UCSD-AML1 (cell line): ENCODE results near the gene DYDC2.
"Not testable (repeated sequence)": the region's sequence is repeated elsewhere in the genome, so short reads cannot be mapped to it uniquely, and the experiment has no call there.

Experiments used
- DNase-seq: peaks from one replicate; lab custom pipeline; 2025; ENCODE audit not compliant: unreplicated experiment; lab: John Stamatoyannopoulos, UW

DYDC2 gene, protein sequence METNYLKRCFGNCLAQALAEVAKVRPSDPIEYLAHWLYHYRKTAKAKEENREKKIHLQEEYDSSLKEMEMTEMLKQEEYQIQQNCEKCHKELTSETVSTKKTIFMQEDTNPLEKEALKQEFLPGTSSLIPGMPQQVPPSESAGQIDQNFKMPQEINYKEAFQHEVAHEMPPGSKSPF

DNA sequence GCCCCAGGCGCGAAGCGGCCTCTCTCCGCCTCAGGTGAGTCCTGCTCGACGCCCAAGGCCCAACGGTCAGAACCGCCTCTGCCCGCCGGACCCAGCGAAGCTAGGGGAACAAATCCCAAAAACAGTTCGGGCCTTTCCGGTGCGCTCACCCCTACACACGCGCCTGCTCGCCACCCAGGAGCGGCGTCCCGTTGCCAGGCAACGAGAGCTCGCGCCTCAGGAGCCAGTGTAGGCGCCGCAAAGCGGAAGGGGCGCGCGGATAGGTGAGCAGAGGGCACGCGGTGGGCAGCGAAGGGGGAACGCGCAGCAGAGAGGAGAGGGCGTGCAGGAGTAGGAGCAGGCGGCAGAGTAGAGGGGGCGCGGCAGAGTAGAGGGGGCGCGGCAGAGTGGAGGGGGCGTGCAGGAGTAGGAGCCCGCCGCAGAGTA lies at the start of gene DYDC2, which contains the start of gene DYDC1:
Gene DYDC2 (plus strand): TSS at position 219 of the 426 bp plus-strand sequence. CDS start 5,663 bp downstream, outside the sequence.
Gene DYDC1 (minus strand): TSS at position 193 of the 426 bp plus-strand sequence. CDS start 4,154 bp downstream, outside the sequence.
- DNase-seq: no peak

DNA sequence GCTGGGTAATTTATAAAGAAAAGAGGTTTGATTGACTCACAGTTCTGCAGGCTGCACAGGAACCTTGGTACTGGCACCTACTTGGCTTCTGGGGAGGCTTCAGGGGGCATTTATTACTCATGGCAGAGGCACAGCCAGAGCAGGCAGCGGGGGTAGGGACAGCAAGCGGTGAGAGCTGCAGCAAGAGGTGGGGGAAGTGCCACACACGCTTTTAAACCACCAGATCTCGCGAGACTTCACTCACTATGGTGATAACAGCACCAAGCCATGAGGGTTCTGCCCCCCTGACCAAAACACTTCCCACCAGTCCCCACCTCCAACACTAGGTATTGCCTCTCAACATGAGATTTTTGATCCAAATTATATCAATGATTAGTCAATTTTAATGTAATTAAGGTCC lies 43.1 kb upstream of the DYDC2 start:
- DNase-seq: no peak

DNA sequence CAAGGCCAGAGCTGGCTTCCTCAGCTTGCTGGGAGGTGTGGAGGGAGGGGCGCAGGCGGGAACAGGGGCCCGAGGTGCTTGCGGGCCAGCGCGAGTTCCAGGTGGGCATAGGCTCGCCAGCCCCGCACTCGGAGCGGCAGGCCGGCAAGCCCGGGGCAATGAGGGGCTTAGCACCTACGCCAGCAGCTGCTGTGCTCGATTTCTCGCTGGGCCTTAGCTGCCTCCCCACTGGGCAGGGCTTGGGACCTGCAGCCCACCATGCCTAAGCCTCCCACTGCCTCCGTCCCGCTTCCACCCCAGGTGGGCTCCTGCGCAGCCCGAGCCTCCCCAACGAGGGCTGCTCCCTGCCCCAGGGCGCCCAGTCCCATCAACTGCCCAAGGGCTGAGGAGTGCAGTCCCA lies 41.2 kb upstream of the DYDC2 start:
- DNase-seq: no peak

DNA sequence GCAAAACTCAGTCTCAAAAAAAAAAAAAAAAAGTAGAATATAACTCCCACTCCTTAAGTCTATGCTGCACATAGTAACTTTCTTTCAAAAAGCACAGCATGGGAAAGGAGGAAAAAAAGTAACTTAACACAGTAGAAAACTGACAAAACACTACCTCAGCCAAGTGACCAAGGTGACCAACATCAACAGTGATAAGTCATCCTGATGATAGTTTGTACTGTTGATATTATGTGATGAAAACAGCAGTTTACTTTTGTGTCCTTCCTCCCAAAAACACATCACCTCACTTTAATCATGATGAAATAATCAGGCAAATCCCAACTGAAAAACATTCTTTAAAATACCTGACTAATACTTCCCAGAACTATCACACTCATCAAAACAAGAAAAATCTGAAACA lies 37.8 kb upstream of the DYDC2 start:
- DNase-seq: no peak

DNA sequence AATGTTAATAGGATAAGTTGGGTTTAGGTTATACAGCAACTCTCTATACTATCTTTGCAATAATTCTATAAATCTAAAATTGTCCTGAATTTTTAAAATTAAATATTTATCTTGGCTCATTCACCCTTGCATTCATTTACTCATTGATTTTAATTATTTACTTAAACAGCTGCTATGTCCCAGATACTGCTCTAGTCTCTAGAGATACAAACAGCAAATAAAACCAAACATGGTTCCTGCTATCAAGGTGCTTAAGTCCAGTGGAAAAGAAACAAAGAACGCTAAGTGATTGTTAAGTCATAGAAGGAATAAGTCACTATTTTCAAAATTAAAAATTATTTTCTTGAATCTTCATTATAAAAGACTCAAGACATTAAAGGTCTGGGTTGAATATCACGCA lies 37.3 kb upstream of the DYDC2 start:
- DNase-seq: no peak

DNA sequence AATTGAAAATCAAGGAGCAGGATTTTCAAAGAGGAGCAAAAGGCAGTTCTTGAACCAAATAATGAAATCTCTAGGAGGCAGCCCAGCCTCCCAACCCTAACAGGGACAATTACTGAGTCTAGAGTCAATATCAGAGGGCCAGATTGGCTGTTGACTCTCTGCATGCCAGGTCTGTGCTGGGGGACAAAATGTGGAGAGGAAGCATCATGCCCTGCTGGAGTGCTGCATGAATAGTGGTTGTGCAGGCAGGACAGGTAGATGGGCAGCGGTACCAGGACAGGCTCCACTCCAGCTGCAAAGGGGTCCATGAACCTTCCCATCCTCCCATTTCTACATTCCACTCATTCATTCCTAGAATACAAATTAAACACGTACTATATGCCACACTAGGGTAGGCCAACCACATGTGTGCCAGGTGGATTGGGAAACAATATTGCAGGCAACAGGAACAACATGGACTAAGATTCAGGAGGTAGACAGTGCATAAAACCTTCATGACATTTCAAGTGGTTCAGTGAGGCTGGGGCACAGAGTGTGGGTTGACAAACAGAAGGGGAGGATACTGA lies 36.8 kb upstream of the DYDC2 start:
- DNase-seq: no peak

DNA sequence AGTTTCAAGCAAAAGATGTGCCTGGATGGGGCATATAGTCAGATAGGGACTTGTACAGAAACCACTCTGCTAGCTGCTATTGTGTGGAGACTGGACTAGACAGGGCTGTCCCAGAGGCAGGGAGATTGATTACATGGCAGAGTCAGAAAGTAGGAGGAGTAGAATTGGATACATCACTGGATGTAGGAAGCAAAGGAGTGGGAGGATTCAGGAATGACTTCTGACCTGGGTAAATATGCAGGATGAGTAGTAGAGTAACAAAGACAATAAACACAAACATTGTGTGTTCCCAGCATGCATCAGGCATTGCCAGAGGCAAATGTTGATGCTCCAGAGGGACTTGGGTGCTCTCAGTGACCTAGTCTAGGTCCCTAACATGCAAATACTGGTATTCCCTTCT lies 36.2 kb upstream of the DYDC2 start:
- DNase-seq: no peak

DNA sequence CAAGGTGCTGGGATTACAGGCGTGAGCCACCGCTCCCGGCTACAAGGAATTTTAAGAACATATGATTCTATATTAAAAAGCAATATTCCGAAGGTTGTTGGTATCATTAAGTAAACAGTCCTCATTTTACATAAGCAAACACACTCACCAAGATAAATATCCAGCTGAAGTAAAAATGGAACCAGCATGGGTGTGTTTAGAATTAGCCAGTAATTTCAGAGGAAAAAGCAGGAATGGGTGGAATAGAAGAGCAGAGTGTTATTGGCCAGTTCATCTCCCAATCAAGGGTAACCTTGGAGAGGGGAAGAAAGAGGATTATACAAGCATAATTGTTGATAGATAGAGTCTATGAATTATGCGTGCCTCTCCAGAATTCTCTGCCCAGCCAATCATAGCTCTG lies 35.4 kb upstream of the DYDC2 start:
- DNase-seq: no peak

DNA sequence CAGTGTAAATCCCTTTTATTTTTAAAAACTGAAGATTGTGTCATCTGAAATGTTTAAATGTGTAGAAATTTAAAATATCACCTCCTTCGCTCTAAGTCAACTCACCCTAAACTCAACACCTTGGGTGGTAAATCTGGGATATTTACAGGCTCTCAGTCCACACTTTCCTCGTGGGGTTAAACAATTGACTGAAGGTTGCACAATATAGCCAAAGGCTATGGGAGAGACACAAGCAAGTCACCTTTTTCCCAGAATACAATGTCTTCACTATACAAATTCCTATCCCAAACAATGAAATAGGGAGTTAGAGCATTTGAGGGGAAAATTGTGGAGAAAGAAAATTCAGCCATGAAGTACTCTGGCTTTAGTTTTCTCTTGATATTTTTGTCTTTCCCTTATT lies 34.4 kb upstream of the DYDC2 start:
- no peak for DNase-seq

DNA sequence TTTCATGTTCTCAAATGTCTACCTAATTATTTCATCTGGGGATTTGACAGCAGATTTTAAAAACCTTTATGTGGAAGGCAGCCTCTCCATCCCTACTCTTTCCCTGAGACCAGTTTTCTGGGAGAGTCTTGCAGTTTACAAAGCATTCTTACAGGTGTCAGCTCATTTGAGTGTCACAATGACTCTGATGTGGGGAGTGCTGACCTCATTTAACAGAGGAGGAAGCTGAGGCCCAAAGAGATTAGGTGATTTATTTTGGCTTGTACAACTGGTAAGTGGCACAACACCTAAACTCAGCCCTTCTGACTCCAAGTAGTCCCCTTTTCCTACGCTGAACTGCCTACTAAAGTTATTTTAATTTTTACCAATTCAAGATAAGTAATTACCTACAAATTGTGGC lies 33.9 kb upstream of the DYDC2 start:
- no peak for DNase-seq

DNA sequence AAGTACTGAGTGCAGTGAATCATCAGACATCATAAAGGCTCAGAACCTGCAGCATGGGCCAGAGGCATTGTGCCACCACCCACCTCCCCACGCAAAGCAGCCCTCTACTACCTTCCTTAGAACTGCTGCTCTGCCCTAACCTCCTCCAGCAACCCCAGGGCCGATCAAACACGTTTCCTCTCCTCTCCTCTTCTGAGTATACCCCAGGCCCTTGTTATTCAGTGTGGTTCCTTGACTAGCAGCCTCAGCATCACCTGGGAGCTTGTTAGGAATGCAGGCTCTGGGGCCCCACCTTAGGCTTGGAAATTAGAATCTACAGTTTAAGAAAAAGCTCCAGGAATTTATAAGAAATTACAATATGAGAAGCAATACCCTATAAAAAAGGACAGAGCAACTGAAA lies 33.3 kb upstream of the DYDC2 start:
- DNase-seq: no peak

DNA sequence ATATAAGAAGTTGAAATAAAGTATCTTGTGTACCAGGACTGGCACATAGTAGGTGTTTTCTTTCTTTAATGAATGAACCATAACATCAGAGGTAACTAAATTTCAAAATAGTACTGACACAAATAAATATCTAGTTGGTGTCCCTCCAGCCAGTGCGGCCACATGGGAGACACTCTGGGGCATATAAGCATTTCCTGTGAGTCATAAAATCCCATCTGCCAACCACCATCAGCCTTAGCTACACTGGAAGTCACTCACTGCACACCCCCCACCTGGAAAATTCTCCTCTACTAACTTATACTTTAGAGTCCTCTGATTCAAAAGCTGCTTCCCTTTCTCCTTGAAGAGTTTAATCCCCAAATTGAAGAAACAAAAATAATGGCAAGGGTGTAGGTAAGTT lies 32.5 kb upstream of the DYDC2 start:
- DNase-seq: no peak

DNA sequence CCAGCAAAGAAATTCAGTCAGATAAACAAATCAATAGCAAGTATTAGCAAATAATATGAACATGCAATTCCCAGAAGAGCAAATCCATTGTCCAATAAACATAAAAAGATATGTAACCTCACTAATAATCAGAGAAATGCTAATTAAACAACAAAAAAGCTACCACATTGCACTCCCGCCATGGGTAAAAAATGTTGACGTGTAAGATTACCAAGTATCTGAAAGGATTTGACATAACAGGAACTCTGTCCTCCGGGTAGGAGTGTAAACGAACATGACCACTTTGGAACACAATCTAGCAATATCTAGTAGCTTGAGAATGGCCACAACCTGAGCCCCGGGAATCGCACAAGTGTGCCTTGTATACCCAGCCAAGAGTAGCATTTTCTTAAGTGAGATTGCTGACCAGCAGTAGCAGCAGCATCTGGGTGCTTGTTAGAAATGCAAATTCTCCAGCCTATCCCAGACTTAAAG lies 31.7 kb upstream of the DYDC2 start:
- DNase-seq: no peak

DNA sequence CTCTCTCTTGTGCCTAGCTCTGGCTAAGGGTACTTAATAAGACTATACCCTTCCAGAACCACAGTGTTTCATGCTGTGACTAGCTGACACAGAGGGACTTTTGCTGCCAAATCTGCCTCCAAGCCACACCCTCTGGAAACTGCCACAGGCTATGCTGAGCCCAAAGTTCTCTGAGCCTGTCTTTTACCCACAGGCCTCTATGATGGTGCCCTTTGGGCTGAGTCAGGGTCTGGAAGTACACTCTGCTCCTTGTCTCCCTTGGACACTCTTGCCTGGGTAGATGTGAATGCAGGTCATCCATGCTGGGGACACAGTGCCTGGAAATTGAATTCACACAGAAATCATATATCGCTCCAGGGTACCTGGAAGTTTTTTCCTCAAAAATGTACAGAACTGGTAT lies 22.6 kb upstream of the DYDC2 start:
- no peak for DNase-seq

DNA sequence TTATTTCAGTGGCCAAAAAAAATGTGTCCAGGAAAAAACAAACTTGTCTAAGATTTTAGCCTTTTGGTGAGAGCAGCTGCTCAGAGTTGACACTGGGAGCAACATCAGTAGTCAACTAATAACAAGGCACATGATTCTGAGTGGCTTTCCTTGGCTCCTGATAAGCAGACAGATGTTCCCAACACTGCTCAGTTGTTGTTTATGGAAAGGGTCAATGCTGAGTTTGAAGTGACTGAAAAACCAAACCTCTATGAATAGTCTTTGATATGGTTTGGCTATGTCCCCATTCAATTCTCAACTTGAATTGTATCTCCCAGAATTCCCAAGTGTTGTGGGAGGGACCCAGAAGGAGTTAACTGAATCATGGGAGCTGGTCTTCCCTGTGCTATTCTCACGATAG lies 12.3 kb upstream of the DYDC2 start:
- no peak for DNase-seq

DNA sequence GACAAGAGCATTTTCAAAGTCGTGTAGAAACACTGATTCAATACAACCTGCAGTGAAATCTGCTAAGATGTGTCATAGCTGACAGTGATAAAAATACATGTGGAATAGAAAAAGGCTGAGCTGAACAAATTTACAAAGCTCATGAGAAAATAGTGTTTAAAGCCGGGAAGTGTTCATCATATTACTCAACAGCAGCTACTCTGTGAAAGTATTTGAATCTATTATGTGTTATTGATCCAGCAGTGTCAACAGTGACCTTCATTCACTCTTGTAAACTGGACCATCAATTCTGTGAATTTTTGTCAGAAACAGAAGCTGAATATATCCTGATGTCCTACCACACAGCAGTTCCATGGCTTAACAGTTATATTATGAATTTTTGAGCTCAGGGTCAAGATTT lies 11.7 kb upstream of the DYDC2 start:
- no peak for DNase-seq

DNA sequence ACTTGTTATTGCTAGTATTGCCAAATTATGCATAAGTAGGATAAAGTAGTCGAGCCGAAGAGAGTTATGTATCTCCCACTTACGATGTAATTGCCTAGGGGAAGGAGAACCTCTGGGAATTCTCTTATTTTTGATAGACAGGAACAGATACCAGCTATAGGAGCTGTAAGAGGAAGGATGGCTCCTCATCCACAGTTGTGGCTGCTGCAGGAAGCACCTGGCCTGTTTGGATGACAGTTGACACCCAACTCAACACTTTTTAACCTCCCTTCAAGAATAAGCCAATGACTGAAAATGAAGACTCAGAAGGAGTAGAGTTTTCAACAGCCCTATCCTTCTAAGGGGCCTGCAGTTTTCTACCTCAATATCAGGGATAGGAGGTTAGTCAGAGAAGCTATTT lies 6.3 kb upstream of the DYDC2 start:
- DNase-seq: no peak

DNA sequence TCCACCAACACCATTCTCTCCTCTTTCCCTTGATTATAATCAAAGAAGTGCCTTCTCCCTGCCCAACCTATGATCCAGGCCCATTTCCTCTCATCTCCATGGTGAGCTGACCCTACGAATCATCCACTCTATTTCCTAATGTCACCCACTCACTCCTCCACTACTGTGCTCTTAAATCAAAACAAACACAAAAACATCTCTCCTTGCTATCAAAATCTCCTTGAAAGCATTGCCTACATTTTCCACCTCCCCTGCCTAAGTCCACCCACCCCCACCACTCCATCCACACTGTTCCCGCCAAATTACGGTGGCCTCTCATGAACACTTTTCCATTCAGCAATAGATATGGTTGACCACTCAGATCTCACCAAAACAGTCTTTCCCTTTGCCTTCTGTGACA lies 5.4 kb upstream of the DYDC2 start:
- DNase-seq: no peak

DNA sequence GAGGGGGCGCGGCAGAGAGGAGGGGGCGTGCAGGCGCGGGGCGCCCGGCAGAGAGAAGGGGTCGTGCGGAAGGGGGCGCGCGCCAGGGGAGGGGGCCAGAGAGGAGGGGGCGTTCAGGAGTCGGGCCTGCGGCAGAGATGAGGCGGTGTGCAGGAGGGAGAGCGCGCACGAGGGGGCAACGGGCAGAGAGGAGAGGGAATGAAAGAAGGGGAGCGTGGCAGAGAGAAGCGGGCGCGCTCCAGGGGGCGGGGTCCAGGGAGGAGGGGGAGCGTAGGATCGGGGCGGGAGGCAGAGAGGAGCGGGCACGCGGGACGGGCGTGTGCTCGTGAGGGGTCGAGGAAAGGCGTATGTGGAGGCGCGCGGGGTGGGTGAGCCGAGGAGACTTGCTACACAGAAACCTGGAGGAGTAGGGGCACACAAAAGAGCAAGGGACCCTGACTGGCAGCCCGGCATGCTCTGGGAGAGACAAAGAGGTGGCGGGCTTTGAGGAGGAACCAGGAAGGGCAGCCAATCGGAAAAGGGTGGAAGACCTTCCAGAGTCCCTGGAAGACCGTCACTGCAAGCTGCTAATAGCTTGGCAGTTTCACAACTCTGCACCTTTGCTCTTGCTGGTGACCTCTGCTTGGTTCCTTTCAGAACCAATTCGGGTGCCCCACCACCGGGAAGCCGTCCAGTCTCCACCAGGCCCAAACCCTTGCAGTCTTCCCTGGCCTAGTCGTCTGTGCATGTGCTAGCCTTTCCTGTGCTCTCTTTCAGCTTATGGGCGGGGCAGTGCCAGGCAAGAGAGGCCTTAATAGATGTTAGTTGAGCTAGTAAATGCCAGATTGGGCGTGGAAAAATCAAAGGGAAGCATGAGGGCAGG lies 639 bp downstream of the DYDC2 start:
- no peak for DNase-seq

DNA sequence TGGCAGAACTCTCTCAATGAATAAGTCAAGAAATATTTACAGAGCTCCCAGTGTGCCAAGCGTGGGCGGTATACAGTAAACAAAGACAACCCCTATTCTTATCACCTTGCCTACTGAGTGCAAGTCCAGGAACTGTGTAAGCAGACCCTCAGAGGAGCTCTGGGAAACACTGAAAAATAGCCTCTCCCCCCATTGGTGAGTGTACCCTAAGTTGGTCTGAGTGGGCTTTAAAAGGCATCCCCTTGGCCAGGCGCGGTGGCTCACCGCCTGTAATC lies 1.2 kb downstream of the DYDC2 start:
- no peak for DNase-seq

DNA sequence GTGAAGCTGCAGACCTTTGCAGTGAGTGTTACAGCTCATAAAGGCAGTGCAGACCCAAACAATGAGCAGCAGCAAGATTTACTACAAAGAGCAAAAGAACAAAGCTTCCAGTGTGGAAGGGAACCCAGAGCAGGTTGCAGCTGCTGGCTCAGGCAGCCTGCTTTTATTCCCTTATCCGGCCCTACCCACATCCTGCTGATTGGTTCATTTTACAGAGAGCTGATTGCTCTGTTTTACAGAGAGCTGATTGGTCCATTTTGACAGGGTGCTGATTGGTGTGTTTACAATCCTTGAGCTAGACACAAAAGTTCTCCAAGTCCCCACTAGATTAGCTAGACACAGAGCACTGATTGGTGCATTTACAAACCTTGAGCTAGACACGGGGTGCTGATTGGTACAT lies 2.3 kb downstream of the DYDC2 start:
- DNase-seq: not testable (repeated sequence)

DNA sequence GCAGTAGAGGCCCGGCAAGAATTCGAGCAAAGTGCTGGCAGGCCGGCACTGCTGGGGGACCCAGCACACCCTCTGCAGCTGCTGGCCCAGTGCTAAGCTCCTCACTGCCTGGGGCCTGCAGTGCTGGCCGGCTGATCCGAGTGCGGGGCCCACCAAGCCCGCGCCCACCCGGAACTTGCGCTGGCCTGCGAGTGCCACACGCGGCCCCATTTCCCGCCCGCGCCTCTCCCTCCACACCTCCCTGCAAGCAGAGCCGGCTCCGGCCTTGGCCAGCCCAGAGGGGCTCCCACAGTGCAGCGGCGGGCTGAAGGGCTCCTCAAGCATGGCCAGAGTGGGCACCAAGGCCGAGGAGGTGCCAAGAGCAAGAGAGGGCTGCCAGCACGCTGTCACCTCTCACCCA lies 3.1 kb downstream of the DYDC2 start:
- no peak for DNase-seq
